ENCODE measurements around the gene DEPDC5.
"Not testable (repeated sequence)": the region's sequence is repeated elsewhere in the genome, so short reads cannot be mapped to it uniquely, and the experiment has no call there.

DEPDC5 gene

DNA sequence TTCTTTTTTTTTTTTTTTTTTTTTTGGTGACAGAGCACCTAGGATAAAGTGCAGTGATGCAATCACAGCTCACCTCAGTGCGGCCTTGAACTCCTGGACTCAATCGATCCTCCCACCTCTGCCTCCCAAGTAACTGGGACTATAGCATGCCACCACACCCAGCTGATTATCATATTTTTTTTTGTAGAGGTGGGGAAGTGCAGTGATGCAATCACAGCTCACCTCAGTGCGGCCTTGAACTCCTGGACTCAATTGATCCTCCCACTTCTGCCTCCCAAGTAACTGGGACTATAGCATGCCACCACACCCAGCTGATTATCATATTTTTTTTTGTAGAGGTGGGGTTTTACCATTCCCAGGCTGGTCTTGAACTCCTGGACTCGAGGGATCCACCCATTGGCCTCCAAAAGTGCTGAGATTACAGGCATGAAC lies 61.6 kb downstream of the DEPDC5 start:
- not testable (repeated sequence) for DNase-seq

DNA sequence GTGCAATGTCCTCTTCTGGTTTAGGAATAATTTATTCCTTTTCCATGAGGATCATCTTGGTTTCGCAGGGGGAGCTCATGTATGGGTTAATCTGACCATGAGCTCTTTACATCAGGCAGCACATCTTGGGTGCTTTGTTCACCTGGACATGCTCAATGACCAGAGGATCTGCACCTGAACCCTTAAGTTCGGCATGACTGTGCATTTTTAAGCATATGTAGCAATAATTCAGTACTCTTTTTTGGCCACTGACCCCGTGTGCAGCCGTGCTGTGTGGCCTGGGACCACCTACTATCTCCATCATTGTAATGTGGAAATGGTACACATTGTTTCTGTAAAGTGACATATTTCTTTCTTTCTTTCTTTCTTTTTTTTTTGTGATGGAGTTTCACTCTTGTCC lies 62.9 kb downstream of the DEPDC5 start:
- no peak for DNase-seq

DNA sequence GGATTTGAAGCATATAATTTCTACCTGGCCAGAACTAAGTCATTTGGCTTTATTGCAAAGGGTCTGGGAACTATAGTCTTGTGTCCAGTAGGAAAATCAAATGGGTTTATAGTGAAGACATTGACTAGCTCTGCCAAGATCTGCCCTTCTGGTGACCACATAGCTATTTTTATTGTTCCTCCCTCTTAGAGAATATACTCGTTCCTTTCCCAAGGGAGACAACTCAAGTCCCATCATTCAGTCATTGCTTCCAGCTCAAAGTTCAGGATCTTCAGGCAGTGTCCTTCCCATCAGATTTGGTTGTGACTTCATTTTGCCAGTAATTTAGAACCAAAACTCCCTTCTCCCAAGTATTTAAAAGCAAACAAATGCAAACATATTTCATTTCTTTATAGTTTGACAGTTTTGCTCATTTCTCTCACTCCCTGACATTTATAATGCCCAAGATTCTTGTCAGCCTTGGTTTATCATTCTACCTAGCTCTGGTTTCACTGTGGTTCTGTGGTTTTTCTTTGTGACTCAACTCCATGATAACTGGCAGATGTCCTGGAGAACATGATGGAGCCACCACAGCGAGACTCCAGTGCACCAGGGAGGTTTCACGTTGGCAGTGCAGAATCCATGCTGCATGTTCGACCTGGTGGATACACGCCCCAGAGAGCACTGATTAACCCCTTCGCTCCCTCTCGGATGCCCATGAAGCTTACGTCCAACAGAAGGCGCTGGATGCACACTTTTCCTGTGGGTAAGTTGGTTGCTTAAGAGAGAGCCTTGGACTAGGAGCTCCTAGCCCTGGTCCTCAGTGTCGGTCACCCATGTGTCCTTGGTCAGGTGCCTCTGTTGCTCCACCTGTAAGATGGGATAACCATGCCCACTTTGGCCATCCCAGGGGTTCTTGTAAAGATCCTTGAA lies 64.9 kb downstream of the DEPDC5 start:
- no peak for DNase-seq

DNA sequence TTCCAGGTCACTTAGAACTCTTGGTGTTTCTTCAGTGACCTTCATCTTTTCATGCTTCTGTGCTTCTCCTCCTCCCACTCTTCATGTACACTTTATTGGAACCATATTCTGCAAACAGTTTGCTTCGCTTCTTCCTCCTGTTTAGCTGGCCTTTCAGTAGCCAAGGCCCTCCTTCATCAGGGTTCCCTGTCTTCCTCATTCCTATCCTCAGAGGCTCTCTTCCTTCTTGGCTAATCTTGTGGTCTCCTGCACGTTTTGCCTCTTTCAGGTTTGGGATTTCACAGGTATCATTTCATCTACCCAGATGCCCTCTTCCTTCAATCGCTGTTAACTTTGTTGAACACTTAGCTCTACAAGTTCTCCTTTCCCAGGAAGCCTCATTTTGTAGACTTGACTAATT lies 66.8 kb downstream of the DEPDC5 start:
- DNase-seq: no peak

DNA sequence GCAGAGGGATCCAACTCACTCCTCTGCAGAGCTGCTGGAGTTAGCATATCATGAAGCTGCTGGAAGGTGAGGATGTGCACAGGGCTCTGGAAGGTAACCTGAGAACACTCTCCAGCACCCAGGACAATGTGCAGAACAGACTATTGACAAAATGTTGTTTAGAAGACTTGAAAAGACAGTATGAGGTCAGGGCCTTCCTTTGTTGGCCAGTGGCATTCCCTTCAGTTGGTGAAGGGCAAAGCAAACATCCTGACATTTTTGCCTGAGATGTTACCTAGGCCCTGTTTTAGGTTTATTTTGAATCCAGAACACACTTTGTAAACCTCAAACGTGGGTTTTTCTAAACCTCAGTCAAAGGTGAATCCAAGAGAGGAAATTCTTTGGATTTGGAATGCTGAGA lies 67.8 kb downstream of the DEPDC5 start:
- DNase-seq: no peak

DNA sequence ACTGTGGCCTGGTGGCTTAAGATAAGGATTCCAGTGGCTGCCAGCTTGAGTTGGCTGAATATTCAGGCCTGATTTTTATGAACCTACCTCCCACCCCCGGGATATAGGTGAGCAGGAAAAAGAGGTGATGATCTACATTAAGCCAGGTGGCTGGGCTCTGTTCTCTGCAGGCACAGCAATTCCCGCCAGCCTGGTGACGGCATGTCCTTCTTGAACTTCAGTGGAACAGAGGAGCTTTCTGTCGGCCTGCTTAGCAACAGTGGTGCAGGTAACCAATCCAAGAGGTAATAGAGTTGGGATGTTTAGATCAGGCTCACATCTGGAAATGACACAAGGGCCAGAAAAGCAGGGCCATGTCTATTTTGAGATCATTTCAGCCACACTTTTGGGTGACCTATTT lies 68.7 kb downstream of the DEPDC5 start:
- no peak for DNase-seq

DNA sequence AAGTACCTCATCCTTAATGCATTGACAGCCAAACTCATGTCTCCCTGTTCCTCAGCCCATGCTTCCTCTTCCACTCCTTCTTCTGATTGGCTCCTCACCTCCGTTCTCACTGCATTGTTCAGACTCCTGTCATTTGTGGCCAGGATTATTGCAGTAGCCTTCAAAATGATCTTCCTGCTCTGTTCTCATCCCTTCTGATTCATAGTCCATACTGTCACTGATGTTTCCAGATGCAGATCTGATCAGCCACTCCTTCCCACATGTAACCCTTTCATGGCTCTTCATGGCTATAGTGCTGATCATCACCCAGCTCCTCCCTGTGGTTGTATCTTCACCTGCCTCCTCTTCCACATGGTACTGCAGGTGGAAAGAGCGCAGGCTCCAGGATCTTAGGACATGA lies 71.7 kb downstream of the DEPDC5 start:
- DNase-seq: no peak

DNA sequence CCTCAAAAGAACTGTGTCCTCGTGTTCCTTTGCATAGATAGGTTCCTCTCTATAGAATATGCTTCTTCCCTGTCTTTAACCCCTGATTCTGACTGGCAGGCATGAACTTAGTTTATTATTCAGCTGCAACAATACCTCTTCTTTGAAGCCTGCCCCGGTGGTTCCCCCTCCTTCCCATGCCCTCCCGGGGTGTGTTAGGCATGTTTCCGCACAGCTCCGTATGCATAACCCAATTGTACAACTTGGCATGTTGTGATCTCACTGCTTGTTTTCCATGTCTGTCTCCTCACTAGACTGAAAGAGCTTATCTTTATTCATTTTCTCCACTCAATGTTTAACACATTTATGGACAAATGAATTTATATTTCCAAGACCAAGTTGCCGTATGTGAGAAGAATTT lies 72.6 kb downstream of the DEPDC5 start:
- DNase-seq: no peak

DNA sequence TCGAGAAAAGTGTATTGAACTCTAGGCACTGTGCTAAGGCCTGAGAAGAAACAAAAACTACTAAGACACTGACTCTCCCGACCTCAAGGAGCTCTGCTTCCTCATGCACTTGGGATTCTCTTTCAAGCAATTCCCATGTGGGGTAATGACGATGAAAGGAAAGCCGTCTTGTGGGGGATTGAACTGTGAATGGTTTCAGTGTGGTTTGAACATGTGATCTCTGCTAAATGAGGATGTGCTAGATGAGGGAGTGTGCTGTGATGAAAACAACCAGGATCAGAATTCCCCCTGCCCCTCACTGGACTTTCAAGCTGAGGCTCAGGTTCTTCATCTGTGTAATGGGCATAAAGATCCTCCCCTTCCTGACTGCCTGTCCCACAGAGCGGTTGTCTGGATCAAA lies 74.9 kb downstream of the DEPDC5 start:
- no peak for DNase-seq

- DNase-seq: no peak
Measured at GRCh38 chr22:31829505-31829904, 75.7 kb downstream of the DEPDC5 start.

DNA sequence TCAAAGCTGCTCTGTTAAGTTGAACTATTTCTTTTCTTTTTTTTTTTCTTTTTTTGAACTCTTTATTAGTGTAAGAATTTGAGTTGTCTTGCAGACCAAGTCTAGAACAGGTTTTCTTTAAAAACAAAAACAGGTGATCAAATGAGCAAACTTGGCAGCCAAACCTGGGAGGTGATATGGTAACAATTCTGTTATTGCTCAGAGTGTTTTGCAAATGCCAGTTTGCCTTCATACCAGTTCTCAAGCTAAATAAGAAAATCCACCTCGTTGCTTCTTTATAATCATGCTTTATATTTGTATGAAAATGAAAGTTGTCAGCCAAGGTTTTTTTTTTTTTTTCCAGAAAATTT lies 76.9 kb downstream of the DEPDC5 start:
- DNase-seq: no peak

GRCh38 chr22:31833930-31834329 lies 80.1 kb downstream of the DEPDC5 start:
- DNase-seq: no peak

- no peak for DNase-seq
Measured at GRCh38 chr22:31836010-31836409, 82.2 kb downstream of the DEPDC5 start.

DNA sequence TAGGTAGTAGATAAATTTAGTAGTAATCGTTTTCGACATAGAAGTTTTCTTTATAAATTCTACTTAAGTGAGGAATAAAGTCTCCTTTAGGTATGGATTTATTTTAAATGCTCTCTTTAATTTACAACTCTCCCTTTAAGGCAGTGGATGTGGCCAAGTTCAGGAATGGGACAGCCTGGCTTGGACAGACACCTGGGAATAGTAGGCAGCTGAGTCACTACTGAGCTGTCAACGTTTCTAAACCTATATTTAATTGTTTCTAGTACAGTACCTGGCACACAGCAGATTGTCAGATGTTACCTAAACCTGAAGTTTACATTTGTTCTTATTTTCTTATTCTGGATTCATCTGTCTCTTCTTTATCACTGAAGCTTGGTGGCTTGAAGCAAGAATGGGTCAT lies 85.1 kb downstream of the DEPDC5 start:
- no peak for DNase-seq

GRCh38 chr22:31839986-31840385 lies 86.2 kb downstream of the DEPDC5 start:
- no peak for DNase-seq

- DNase-seq: no peak
Measured at GRCh38 chr22:31840585-31840984, 86.8 kb downstream of the DEPDC5 start.

DNA sequence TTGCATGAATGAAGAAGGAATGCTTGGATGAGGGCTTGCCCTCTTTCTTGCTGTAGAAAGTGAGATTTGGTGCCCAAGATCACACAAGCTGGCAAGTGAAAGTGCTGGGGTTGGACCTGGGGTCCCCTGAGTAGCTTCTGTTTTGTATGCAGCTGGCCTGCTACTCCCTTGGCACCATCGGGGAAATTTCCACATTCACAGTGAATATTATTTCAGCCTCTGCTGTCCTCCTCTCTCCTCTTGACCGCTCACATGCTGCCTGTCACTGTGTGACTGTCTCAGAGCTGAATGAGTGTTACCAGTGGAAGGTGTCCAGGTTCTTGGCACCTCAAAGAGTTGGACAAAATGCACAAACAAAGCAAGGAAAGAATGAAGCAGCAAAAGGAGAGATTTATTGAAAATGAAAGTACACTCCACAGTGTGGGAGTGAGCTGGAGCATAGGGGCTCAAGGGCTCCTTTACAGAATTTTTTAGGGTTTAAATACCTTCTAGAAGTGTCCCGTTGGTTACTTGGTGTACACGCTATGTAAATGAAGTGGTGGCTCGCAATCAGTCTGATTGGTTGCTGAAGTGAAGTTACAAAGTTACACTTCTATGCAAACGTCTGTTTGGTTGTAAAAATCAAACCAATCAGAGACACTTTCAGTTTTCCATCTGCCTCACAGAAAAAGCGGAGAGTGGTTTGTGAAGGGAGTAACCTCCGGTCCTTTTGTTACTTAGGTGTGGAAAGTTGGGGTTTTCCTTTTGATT lies 87.4 kb downstream of the DEPDC5 start:
- DNase-seq: no peak

DNA sequence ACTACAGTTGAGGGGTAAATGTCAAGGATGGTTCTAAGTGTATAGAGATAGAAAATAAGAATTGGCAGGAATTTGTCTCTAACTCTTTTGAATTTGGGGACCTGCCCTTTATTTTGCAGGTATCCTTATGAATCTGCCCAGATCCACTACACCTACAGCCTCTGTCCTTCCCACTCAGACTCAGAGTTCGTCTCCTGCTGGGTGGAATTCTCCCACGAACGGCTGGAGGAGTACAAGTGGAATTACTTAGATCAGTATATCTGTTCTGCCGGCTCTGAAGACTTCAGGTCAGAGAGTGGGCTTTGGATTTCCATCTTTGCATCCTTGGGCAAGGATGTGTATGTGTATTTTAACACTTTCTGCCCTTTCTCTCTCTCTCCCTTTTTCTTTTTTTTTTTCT lies 89.7 kb downstream of the DEPDC5 start:
- DNase-seq: no peak

DNA sequence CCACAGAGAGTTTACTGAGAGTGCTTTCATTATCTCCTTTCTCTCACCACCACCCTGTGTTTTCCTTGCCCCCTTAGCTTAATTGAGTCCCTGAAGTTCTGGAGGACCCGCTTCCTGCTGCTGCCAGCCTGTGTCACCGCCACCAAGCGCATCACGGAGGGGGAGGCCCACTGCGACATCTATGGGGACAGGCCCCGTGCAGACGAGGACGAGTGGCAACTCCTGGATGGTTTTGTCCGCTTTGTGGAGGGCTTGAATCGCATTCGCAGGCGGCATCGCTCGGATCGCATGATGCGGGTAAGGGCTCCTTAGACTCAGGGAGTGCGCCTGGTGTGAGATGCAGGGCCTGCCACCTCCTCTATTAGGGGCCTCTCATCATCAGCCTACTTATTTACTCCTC lies 91.1 kb downstream of the DEPDC5 start:
- DNase-seq: no peak

- no peak for DNase-seq
Measured at GRCh38 chr22:31846161-31847115, 92.6 kb downstream of the DEPDC5 start.

DNA sequence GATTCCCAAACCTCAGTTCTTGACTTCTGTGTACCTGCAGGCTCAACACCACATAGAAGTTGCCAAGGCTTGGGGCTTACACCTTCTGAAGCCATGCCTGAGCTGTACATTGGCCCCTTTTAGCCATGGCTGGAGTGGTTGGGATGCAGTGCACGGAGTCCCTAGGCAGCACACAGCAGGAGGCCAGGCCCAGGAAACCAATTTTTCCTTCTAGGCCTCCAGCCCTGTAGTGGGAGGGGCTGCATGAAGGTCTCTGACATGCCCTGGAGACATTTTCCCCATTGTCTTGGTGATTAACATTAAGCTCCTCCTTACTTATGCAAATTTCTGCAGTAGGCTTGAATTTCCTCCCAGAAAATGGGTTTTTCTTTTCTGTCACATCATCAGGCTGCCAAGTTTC lies 94.6 kb downstream of the DEPDC5 start:
- no peak for DNase-seq

DNA sequence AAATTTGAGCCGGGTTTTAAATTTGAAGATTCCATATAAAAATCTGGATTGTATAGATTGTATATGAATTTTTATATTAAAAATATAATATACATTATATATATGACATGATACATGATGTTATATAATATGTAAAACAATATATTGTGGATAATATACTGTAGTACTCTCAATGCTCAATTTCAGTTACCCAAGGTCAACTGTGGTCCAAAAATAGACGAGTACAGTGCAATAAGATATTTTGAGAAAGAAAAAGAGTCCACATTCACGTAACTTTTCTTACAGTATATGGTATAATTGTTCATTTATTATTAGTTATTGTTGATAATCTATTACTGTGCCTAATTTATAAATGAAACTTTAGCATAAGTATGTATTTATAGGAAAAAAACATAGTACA lies 96.3 kb downstream of the DEPDC5 start:
- DNase-seq: no peak
